Chondrocyte (in vitro differentiated cells): Measurements from ENCODE around the gene UNC13C. TPM values are rescaled to one million over a fixed set of nuclear protein-coding genes. Genes with fewer than 3 reads are reported as not detected.

Source experiments
- DNase-seq: peaks from one replicate; pipeline ENCODE4 v3.0.0; 2021; ENCODE audit warnings: mixed read lengths, low spot score
- H3K27ac Mint-ChIP-seq: one replicate; pipeline ENCODE4 v1.8.0; 2021; ENCODE audit warnings: mild to moderate bottlenecking, moderate library complexity, mixed read lengths; ENCODE audit not compliant: unreplicated experiment
- H3K27me3 Mint-ChIP-seq: 2 replicates; pipeline ENCODE4 v1.8.0; 2021; ENCODE audit warnings: low read depth, mixed read lengths
- H3K36me3 Mint-ChIP-seq: 2 replicates; pipeline ENCODE4 v1.8.0; 2021; ENCODE audit warnings: low read depth, mixed read lengths
- H3K4me1 Mint-ChIP-seq: 2 replicates; pipeline ENCODE4 v1.8.0; 2021; ENCODE audit warnings: low read depth, mild to moderate bottlenecking, mixed read lengths
- H3K4me3 Mint-ChIP-seq: one replicate; pipeline ENCODE4 v1.8.0; 2021; ENCODE audit warnings: mild to moderate bottlenecking, moderate library complexity, mixed read lengths; ENCODE audit not compliant: unreplicated experiment
- H3K9me3 Mint-ChIP-seq: 2 replicates; pipeline ENCODE4 v1.8.0; 2021; ENCODE audit warnings: low read depth, mixed read lengths
- CTCF ChIP-seq: fragments of 200-600 bp; sonication (generic); IDR thresholded peaks from 2 replicates; pipeline ENCODE4 v1.5.0; 2021; ENCODE audit warnings: antibody characterized with exemption, mild to moderate bottlenecking, moderate library complexity
- total RNA-seq: library from RNA; stranded (reverse); gene quantifications from 3 replicates; pipeline ENCODE4 v1.2.1, GENCODE V29; 2021

The UNC13C gene
- total RNA-seq, 1 donor from 2014 or later, result 0.15 TPM

DNA sequence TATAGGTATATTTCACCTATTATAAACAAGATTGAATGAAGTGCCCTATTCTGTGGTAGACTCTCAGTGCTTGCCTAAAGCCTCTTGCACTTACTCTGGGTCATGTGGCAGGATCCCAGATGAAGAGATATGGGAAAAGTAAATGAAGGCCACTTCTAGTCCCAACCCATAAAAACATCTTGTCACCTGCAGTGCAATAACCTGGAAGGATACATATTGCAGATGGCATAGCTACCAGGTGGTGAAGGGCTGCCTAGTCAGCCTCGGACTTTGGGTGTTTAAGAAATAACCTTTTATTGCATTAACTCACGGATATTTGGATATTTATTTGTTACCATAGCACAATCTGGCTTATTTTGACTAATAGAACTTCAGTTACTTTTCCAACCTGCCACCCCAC is 367.1 kb downstream of the UNC13C start:
- Mint-ChIP-seq H3K27me3 (no peaks in the 10 kb centered on the region), H3K9me3 (peaks cover 8% of the 10 kb centered on the region), H3K36me3 (no peaks in the 10 kb centered on the region), H3K4me1 (peaks cover 5% of the 10 kb centered on the region), H3K27ac (no peak overlapping the region), H3K4me3 (no peak overlapping the region)
- DNase-seq, result no peak
- no peak for TF ChIP-seq CTCF

- H3K27ac Mint-ChIP-seq, result no peak overlapping the region
- H3K4me1 Mint-ChIP-seq, result peaks cover 5% of the 10 kb centered on the region
- H3K36me3 Mint-ChIP-seq, result no peaks in the 10 kb centered on the region
- H3K4me3 Mint-ChIP-seq, result no peak overlapping the region
- no peaks in the 10 kb centered on the region for H3K27me3 Mint-ChIP-seq
- DNase-seq, result no peak
- peaks cover 3% of the 10 kb centered on the region for H3K9me3 Mint-ChIP-seq
- TF ChIP-seq CTCF, result no peak
Observed at GRCh38 chr15:54345827-54346226, 367.6 kb downstream of the UNC13C start.

DNA sequence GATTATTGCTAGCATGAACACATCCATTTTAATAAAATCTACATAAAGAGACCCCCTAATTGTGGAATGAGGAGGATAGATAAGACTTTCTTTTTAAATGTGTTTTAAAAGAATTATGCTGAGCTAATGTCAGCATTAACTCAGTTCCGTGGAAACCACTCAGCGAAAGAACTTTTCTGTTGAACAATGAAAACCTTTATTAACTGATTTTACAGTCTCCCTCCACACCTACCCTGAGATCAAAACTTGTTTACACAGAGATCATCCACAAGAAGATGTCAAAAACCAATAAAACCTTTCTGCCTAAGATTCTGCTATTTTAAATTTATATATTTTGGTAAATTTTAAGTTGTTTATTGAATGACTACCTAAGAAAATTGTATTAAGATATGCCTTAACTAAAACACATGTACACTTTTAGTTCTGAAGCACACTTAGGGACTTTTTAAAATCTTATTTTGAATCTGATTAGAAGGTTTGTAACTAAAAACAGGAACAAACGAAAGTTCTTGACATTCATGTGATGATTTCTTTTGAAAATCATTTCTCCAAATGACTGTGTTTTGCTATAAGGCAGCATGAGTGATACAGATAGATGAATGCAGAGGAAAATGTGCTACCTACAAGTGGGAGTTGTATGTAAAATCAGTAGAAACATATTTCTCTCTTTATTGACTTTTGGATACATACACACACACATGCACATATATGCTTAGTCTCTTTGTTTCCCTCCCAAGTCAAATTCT is 369.0 kb downstream of the UNC13C start:
- DNase-seq, result no peak
- TF ChIP-seq CTCF, result no peak
- Mint-ChIP-seq H3K9me3 (peaks cover 2% of the 10 kb centered on the region), H3K4me1 (peaks cover 5% of the 10 kb centered on the region), H3K27me3 (no peaks in the 10 kb centered on the region), H3K27ac (no peak overlapping the region), H3K36me3 (no peaks in the 10 kb centered on the region), H3K4me3 (no peak overlapping the region)

GRCh38 chr15:54353726-54354125 is 375.5 kb downstream of the UNC13C start:
- Mint-ChIP-seq H3K9me3 (peaks cover 12% of the 10 kb centered on the region), H3K4me3 (no peak overlapping the region), H3K4me1 (no peaks in the 10 kb centered on the region), H3K27ac (no peak overlapping the region), H3K27me3 (no peaks in the 10 kb centered on the region), H3K36me3 (no peaks in the 10 kb centered on the region)
- TF ChIP-seq CTCF, result no peak
- no peak for DNase-seq

- TF ChIP-seq CTCF, result no peak
Observed at GRCh38 chr15:54354341-54354740, 376.1 kb downstream of the UNC13C start.

More at GRCh38 chr15:54354341-54354740, 376.1 kb downstream of the UNC13C start:
- Mint-ChIP-seq H3K36me3 (peaks cover 2% of the 10 kb centered on the region), H3K9me3 (peaks cover 18% of the 10 kb centered on the region), H3K27me3 (no peaks in the 10 kb centered on the region), H3K27ac (no peak overlapping the region), H3K4me3 (no peak overlapping the region), H3K4me1 (no peaks in the 10 kb centered on the region)
- no peak for DNase-seq
